Measurements from ENCODE around the gene PHF8.

The PHF8 gene

GRCh38 chrX:54044126-54044876, at the start of gene PHF8:
Gene PHF8 (minus strand): TSS chrX:54044473. CDS start chrX:54042728, 1,745 bp downstream.
- DNase-seq (ENCODE audit: low spot score), result peak; percentile 95

- DNase-seq (ENCODE audit: low spot score), result no peak
Observed at GRCh38 chrX:54093571-54093970, 49.3 kb upstream of the PHF8 start.

GRCh38 chrX:54093159-54093558, 48.9 kb upstream of the PHF8 start:
- no peak for DNase-seq (ENCODE audit: low spot score)

GRCh38 chrX:54090880-54091279, 46.6 kb upstream of the PHF8 start:
- DNase-seq (ENCODE audit: low spot score), result no peak

- no peak for DNase-seq (ENCODE audit: low spot score)
Observed at GRCh38 chrX:54089191-54089590, 44.9 kb upstream of the PHF8 start.

GRCh38 chrX:54087661-54088060, 43.4 kb upstream of the PHF8 start:
- DNase-seq (ENCODE audit: low spot score), result no peak

GRCh38 chrX:54085666-54086065, 41.4 kb upstream of the PHF8 start:
- no peak for DNase-seq (ENCODE audit: low spot score)

GRCh38 chrX:54076903-54077302, 32.6 kb upstream of the PHF8 start:
- DNase-seq (ENCODE audit: low spot score), result no peak

- no peak for DNase-seq (ENCODE audit: low spot score)
Observed at GRCh38 chrX:54074826-54075225, 30.6 kb upstream of the PHF8 start.

GRCh38 chrX:54067766-54068165, 23.5 kb upstream of the PHF8 start:
- no peak for DNase-seq (ENCODE audit: low spot score)

- DNase-seq (ENCODE audit: low spot score), result no peak
Observed at GRCh38 chrX:54066841-54067240, 22.6 kb upstream of the PHF8 start.

- DNase-seq (ENCODE audit: low spot score), result no peak
Observed at GRCh38 chrX:54064564-54064963, 20.3 kb upstream of the PHF8 start.

GRCh38 chrX:54063361-54063760, 19.1 kb upstream of the PHF8 start:
- no peak for DNase-seq (ENCODE audit: low spot score)

- DNase-seq (ENCODE audit: low spot score), result no peak
Observed at GRCh38 chrX:54049801-54050200, 5.5 kb upstream of the PHF8 start.

GRCh38 chrX:54048412-54048811, 4.1 kb upstream of the PHF8 start:
- DNase-seq (ENCODE audit: low spot score), result no peak

GRCh38 chrX:54045563-54046228, 1.4 kb upstream of the PHF8 start:
- no peak for DNase-seq (ENCODE audit: low spot score)

- DNase-seq (ENCODE audit: low spot score), result no peak
Observed at GRCh38 chrX:54044877-54045338, 635 bp upstream of the PHF8 start.

- peak; percentile 30 for DNase-seq (ENCODE audit: low spot score)
Observed at GRCh38 chrX:54043541-54044125, 640 bp downstream of the PHF8 start.

- peak; percentile 13 for DNase-seq (ENCODE audit: low spot score)
Observed at GRCh38 chrX:54043056-54043455, 1.2 kb downstream of the PHF8 start.

- DNase-seq (ENCODE audit: low spot score), result peak; percentile 37
Observed at GRCh38 chrX:54042609-54043021, 1.7 kb downstream of the PHF8 start.

GRCh38 chrX:54030329-54030728, 13.9 kb downstream of the PHF8 start:
- DNase-seq (ENCODE audit: low spot score), result no peak

- DNase-seq (ENCODE audit: low spot score), result peak; percentile 7
Observed at GRCh38 chrX:54029529-54030143, 14.6 kb downstream of the PHF8 start.

- DNase-seq (ENCODE audit: low spot score), result no peak
Observed at GRCh38 chrX:54024350-54024749, 19.9 kb downstream of the PHF8 start.
